HG03565 (cell line): Measurements from ENCODE around the gene EAF1.
"Not testable (repeated sequence)": the region's sequence is repeated elsewhere in the genome, so short reads cannot be mapped to it uniquely, and the experiment has no call there.

Experiments used
- ATAC-seq: cut with Tn5 transposase; IDR thresholded peaks from one replicate; pipeline ENCODE4 v1.9.1; 2021; ENCODE audit warnings: mild to moderate bottlenecking, moderate library complexity; ENCODE audit not compliant: unreplicated experiment

The EAF1 gene

DNA sequence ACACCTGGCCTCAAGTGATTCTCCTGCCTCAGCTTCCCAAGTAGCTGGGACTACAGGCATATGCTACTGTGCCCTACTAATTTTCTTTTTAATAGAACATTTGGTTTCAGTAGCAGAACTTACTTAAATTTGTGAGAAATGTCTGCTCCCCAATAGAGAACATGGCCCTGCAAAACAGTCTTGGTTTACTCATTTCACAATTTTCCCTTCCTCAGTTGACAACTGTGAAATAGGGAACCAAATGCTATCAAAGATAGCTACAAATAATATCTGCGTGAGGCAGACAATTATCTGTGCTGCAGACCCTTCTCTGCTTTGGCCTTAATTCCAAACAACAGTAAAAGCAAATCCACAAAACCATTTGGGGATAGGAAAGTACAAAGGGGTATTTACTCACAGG, 22.6 kb upstream of the EAF1 start:
- ATAC-seq, result no peak

DNA sequence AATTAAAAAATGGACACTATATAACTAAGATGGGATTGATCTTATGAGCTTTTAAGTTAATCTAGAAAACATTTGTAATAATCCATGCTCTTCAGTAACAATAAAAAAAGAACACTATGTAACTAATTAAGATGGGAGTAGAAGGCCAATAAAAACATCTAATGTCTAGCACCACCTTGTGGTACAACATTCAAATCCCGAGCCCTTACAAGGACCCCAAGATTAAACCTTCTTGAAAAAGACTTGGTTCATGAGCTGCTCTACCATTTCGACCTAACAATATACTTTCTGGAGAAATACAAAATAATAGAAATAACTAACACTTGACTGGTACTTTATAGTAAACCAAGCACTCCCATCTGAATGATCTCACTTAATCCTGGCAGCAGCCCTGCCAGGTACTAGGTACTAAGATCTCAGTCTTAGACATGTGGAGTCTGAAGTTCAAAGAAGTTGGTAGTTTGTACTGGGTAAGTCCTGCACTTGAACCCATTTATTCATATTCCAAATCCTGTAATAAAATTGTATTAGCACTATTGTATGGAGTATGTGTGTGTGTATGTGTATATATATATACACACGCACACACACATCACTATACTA, 21.8 kb upstream of the EAF1 start:
- no peak for ATAC-seq

DNA sequence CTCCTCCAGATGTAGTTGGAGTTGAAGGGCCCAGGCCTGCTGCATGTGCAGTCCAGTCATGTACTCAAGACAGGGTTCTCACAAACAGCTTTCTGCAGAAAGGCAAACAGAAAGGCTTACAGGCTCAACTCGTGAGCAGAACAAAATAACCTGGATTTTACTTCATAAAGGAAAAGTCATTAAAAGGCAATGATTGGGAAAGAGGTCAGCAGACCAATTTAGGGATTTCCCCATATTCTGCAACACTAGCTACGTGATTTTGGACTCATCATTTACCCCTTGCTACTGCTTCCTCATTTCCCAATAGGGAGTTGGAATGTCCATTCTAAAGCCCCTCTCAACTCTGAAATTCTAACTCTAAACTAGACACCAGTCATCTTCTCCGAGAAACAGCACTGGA, 18.2 kb upstream of the EAF1 start:
- no peak for ATAC-seq

DNA sequence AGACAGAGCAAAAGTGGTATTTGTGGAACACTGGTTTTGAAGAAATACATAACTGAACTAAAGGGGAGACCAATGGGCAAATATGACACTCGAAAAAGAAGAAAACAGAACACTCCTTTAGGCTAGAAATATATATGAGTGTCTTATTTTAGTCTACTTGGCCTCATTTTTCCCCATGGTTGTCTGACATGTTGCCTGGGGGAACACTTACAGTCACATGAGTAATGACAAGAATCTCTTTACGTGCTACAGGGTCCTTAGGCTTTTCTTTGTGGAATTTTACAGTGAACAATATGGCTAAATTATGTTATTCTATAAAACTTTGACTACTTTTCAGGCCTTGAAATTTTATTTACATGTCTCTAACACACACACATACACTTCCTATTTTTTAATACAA, 17.6 kb upstream of the EAF1 start:
- ATAC-seq, result no peak

DNA sequence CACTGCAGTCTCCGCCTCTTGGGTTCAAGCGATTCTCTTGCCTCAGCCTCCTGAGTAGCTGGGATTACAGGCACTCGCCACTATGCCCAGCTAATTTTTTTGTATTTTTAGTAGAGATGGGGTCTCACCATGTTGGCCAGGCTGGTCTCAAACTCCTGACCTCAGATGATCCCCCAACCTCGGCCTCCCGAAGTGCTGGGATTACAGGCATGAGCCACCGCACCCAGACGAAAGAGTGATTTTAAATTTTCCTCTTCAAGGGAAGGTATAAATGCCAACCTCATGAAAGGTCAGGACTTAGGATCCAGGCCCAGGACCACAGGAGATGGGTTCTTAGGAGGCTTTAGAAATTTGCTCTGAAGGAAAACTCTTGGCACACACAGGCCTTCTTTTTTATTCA, 16.4 kb upstream of the EAF1 start:
- not testable (repeated sequence) for ATAC-seq

DNA sequence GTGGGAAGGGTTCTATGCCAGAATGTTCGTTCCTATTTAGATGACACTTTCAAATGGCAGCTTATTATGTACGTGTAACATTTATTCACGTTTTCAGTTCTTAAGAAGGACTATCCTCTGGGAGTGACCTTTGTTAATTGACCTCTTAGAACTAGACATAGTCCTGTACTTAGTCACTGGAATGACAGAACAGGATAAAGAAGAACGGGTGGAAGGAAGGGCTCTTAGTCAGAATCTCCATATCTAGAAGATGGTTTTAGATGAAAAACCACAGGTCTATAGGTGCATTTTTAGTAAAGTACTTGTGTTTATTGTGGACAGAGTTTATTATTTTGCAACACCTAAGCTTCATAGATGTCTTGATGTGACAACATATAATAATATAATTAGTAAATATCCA, 6.5 kb upstream of the EAF1 start:
- ATAC-seq, result no peak

DNA sequence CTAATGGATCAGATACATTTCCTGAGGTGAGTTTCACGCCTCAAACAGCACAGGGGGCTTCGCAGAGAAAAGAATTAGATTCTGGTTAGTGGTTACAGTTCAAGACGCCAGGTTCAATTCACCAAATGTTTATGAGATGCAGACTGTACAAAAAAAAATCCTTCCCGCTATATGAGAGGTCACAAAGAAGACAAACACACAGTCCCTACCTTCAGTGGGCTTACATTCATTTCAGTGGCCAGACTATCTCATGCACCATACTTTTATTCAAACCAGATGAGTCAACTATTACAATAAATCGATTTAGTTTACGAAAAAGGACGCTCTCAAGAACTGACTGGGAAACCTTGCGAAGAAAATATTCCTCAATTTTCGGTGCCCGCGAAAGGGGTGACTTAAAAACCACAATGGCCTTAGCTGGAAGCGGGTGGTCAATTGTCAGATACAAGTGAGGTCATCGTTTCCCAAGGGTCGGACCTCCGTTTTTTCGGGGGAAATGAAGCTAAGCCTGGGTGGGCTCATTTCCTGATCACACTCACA, 749 bp upstream of the EAF1 start:
- no peak for ATAC-seq

DNA sequence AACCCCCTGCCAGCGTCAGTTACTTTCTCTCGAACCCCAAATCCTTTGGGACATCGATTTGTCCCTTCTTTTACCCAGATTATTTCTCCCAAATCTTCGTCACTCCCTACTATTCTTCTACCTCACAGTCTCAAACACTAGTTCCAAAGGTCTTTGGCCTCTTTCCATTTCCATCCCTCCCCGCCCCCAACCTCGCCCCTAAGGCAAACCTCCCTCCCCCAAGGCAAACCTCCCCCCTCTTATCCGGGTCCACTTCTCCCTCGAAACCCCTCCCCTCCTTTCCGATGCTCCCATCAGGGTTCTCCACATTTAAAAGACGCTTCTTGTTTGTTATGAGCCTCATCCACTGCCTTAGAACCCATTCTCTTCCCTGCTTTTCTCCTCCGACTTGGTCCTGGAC, 583 bp downstream of the EAF1 start:
- no peak for ATAC-seq

DNA sequence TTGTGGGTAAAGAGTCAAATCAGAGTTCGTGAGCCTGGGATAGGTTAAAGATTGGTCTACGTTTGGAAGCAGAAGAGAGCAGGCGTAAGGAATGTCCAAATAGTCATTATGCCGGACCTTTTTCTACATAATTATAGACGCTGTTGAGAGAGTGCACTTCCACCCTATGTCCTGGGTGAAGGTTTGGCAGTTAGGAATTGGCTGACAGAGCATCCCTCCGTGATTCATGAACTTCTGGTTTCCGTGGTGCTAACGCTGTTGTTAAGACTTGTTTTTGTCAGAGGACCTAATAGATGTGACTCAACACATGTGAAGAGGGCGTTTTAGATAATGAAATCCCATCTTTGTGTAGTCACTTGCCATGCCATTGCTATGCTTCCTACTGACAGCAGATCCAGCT, 1.1 kb downstream of the EAF1 start:
- ATAC-seq, result no peak

DNA sequence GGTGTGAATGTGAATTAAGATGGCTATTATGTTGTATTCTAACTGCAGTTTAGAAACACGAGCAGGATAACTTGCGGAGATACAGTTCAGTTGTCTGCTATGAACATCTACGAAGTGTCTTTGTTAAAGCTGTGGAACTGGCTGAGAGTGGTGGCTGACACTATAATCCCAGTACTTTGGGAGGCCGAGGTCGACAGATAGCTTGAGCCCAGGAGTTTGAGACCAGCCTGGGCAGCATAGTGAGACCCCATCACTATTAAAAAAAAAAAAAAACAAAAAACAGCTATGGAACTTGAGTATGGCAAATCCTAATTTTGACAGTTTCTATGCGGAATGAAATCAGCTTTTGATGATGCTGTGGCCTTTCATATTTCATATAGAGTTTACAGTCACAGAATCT, 1.7 kb downstream of the EAF1 start:
- no peak for ATAC-seq

DNA sequence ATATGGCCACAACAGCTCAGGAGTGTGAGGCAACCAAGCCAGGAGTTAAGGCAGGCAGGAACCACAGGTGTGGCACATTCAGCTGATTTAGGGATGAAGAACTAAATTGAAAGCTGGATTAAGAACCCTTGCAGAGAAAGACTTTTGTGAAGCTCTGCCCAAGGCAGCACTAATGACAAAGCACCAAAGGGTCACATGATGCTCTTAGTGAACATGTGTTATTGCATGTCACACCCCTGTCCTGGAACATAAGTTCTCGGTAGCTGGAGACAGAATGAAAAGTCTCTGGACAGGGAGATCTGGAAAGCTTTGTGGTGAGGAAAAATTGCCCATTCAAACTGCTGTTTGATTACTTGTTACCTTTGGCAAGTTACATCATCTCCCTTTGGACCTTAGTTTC, 3.2 kb downstream of the EAF1 start:
- ATAC-seq, result no peak

DNA sequence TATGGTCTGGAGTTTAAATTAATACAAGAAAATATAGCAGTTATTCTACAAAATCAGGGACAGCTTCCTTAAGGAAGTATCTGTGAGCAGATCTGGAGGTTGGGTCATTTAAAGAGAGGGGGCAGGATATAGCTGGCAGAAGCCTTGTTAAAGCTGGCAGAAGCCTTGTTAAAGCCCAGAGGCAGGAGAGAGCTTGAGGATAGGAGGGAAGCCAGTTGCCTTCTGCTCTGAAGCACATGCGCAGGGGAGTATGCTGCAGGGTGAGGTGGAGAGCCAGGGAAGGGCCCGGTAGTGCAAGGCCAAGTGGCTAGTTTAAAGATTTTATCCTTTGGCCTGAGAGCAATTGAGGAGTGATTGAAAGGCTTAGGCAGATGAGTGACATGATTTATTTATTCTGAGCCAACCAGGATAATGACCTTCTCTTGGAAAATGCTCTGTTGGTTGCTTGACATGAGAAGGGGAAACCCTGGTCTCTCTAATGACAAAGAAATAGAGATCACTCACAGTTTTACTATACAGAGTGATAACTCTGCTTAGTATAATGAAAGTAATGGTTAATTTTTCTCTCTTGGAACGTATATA, 3.9 kb downstream of the EAF1 start:
- no peak for ATAC-seq

DNA sequence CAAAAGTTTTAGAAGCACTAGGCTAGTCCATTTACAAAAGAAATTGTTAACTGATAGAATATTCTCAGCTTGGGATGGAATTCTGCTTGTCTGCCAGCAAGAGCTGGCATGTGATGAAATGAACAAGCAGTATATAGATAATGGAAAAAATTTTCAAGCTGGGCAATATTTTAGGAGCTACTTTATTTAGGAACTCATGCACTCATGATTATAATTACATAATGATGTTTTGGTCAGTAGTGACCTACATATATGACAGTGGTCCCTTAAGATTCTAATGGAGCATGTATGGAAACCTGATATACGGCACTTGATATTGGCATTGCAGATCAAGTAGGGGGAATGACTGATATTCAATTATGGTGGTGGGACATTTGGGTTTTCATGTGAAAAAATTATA, 6.1 kb downstream of the EAF1 start:
- no peak for ATAC-seq

DNA sequence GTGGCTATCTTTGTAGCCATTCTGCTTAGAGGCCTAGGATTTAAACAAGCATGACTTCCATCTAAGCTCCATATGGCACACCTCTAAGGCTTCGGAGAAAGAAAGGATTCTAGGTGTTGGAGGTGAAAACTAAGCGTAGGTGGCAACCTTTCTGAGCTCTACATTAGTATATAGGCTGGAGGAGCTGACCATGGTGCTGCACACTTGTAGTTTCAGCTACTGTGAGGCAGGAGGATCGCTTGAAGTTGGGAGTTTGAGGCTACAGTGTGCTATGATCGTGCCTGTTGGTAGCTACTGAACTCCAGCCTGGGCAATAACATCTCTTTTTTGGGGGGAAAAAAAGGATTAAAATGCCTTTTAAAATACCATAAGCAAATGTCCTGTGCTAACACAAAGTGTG, 7.4 kb downstream of the EAF1 start:
- ATAC-seq, result no peak

DNA sequence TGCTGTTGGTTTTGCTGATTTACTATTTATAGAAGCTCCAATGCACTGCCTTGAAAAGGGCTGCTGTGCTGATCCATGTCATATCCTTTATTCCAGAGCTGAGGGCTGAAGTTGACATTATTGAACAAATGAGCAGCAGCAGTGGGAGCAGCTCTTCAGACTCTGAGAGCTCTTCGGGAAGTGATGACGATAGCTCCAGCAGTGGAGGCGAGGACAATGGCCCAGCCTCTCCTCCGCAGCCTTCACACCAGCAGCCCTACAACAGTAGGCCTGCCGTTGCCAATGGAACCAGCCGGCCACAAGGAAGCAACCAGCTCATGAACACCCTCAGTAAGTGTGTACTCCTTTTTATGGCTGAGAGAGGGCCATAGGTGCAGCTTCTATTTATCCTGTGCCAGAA, 8.8 kb downstream of the EAF1 start:
- no peak for ATAC-seq

DNA sequence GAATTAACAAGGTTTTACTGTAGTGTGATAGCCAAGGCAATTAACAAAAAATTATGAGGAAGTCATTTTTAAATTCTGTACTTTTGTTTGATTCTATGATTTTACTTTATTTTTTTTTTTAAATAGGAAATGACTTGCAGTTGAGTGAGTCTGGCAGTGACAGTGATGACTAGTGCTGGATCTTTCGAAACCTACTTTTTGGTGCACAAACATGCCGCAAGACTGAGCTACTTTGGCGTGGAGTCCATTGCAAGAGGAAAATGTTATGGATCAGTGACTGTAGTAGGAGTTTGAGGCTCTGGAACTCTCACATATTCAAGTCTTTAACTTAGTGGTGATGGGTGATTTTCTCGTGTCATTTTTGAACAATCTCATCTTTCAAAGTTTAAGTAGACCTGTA, 11.6 kb downstream of the EAF1 start:
- ATAC-seq, result no peak

DNA sequence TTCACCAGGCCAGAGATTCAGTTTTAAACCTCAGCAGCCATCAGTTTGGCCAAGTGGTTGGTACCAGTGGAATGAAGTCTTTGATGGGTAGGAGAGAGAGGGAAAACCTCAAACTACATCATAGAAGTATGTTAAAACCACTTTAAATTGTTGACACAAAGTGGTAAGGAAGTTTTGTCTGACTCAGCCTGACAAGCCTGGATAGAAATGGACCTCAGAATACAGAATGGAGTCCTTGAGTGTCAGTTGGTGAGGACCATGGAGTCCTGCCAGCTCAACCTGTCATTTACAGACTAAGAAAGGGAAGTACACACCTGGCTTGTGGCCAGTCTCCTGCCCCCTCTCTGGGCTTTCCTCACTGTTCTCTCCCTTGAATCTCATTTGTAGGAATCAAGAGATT, 12.1 kb downstream of the EAF1 start:
- ATAC-seq, result no peak

DNA sequence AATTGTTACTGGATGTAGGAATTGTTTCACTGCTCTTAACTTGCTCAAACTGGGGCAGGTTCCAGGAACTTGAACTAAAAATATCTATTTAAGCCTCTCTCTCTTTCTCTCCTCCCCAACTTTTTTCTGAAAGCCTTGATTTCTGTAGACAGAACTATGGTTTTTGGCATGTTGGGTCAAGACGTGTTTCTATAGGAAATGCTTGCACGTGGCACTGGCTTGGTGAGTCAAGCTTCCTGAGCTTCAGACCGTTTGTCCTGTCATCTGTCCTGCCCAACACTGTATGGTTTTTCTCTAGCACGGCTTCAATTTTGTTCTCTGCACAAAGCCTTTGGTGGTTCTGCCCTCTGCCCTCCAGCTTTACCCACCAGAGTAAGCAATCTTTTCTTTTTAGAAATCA, 13.5 kb downstream of the EAF1 start:
- no peak for ATAC-seq

DNA sequence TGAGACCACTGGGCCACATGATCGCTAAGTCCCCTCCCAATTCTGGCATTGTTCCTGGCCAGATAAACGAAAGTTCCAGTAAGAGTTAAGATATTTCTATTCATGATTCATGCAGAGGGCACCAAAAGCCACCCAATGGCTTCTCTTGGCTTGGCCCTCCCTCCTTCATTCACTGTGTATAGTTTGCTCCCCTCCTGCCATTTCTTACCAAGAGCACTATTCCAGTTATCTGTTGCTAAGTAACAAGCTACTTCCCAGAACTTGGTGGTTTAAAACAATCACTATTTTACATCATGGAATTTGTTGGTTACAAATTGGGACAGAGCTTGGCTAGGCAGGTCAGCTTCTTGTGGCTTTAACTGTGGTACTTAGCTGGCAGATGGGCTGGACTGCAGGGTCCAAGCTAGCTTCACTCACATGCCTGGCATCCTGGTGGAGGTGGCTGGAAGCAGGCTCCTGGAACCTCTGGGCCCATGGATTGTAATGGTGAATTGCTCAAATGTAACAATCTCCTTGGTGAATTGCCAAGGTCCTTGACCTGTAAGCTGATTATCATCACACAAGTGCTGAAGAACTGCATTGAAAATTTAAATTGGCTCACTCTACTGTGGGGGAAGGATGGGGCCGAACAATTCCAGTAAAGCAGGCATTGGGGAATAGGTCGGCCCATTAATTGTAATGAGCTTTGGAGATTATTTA, 16.6 kb downstream of the EAF1 start:
- no peak for ATAC-seq

DNA sequence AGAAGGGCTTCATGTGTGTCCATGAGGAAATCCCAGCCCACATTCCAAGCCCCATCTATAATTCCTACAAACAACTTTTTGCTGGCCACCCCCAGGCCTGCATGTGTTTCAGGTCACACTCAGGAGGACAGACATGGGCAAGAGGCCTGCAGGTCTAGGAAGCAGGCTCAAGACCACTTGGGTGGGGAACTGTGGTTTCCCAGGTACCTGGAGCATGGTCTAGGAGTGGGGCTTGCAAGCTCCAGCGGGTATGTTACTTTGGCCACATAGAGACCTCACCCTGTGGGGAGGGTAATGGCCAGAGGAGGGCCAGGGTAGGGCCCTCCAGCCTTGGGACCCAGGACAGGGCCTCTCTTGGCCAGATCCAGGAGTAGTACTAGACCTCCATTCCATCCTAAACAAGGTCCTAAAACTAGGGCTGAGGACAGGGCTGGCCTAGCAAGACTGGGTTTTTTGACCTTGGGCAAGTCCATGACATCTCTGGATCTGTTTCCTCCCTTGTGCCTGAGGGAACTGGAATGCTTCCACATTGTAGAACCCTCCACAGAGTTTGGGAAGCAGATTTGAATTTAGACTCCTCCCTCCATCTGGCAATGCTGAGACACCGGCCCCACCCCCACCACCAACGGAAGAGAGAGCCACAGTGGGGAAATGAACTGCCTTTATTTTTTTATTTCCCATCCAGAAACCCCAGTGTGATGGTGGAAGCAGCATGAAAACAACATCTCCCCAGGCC, 22.3 kb downstream of the EAF1 start:
- ATAC-seq, result no peak

DNA sequence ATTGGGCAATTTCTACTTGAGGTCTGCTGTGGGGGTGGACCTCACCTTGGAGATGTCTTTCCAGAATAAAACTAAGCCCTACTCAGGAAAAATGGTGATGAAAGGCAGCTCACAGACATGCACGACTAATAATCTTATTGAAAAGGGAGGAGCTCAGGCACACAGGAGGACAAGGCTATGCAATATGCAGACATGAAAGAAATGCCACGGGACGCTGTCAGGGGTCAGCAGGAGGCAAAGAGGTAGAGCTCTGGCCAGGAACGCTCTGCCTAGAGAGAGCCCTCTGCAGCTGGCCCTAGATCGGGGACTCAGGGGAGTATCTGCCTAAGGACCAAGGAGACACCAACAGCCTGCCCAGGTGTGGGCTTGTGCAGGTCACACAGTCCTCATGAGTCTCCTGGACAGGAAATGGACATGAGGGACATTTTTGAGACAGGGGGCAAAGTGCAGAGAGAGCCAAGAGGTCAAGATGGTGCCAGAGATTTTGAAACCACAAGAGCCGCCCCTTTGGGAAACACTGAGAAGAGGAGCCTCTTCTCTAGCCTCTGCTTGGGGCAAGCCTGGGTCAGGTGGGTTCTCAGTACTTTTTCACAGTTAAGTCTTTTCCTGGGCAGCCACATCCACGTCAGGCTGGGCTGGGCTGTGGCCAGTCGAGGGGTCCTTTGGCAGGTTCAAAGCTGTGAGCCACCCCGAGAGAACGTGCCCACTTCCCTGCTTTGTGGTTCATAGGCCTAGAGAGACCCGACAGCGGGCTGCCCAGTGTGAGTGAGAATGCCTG, 23.2 kb downstream of the EAF1 start:
- ATAC-seq, result no peak
